D721Med (cell line): ENCODE results near the gene CDKL5.

ENCODE experiments used
- DNase-seq: peaks from one replicate; pipeline ENCODE4 v3.0.0; 2011; ENCODE audit warnings: low spot score; ENCODE audit not compliant: insufficient read length
- FAIRE-seq: peaks from 2 replicates; lab custom pipeline; 2011; peaks lifted over from hg19 to GRCh38; lab: Jason Lieb, UNC
- CTCF ChIP-seq: IDR thresholded peaks from 2 replicates; pipeline ENCODE4 v1.5.1; 2012; ENCODE audit warnings: mild to moderate bottlenecking, control low read depth; ENCODE audit not compliant: insufficient read depth; ENCODE audit errors: missing control alignments

The CDKL5 gene

DNA sequence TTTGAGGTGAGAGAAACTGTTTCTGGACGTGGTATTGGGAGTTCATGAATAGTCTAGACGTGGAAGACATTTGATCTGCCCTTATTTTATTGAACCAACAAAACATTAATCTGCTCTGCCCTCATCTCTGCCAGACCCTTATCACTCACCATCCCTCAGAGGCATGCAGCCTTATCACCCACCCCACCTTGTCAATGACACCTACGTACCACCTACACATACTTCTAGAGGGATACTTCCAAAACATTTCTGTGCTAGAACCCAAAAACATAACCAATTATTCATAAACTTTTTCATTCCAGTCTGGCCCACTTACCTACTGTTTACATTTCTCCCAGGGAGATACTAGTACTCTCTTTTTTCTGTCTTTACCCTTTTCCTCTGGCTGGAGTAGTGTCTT is 141.3 kb downstream of the CDKL5 start:
- FAIRE-seq (no peak), DNase-seq (no peak)
- no peak for TF ChIP-seq CTCF

GRCh38 chrX:18573556-18573955 is 148.1 kb downstream of the CDKL5 start:
- no peak for DNase-seq
- no peak for TF ChIP-seq CTCF
- peak; percentile 67 for FAIRE-seq

DNA sequence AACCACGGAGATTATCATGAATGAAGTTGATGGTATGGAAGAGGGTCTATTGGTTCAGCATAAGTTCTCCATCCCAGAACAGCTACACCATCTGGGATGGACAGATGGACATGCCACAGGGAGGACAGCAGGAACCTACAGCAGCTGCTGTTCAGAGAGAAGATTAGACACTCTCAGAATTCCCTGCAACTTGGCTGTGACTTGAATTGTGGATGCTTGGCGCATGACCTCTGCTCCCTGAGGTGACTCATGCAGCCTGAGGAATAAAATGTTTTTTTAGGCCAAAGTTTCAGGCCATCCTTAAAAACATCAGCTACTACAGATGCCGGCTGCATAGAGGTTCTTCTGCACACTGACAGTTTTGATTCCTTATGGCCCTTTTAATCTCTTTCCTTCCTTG is 149.2 kb downstream of the CDKL5 start:
- peak; percentile 84 for FAIRE-seq
- no peak for DNase-seq
- no peak for TF ChIP-seq CTCF

DNA sequence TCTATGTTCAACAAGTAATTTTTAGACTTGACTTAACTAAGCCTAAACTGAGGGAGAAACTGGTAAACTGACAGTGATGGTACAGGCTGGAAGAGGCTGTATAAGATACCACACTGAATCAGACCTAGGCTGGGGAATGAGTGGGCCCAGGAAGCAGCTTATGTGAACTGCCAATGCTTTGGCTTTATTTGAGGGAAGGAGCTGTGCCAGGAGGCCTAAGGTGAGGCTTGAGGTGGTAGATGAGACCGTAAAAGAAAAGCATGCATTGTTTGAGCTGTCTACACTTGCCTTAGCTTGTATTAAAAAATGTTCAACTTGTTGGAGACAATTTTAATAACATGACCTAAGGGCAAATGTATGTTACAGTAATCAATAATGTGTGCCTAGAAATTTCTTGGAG is 150.3 kb downstream of the CDKL5 start:
- DNase-seq (no peak), FAIRE-seq (no peak)
- TF ChIP-seq CTCF, result no peak

DNA sequence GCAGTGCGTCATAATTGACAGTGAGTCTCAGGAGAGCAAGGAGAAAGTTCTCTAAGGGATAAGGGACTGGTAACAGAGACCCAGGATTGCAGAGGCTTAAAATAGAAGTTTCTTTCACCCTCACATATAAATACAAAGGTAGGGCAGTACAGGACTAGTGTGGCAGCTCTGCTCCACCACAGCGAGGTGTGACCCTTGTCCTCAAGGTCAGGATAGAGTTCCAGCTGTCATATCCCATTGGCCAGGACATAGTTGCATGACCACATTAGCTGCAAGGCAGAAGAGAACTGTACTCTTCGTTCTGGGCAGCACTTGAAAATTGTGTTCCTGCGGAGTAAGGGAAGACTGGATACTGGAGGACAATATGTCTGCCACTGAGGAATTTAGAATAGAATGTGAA is 152.0 kb downstream of the CDKL5 start:
- no peak for TF ChIP-seq CTCF
- FAIRE-seq, result no peak
- DNase-seq, result no peak

DNA sequence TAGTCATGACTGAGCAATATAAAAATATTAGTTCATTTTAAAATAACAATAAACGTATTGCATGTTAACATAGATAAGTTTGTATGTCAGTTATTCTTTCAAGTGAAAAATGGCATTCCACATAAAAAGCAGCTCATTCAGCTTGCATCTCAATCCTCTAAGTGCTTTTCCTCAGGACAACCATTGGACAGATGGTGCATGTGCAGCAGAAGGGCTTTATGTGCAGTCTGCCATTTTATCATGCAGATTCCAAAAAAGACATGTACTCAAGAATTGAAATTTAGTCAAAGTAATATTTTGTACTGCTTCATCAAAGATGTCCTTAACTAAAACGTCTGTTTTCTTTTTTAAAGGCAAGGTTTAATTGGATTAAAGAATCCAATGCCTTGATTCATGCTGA is 153.1 kb downstream of the CDKL5 start:
- no peak for FAIRE-seq
- no peak for DNase-seq

GRCh38 chrX:18579495-18579894 is 154.1 kb downstream of the CDKL5 start:
- TF ChIP-seq CTCF, result no peak
- FAIRE-seq (no peak), DNase-seq (no peak)

More for the DNA sequence above, 153.1 kb downstream of the CDKL5 start:
- TF ChIP-seq CTCF, result no peak
